Measurements from ENCODE around the gene PRKCD.
"Not testable (repeated sequence)": the region's sequence is repeated elsewhere in the genome, so short reads cannot be mapped to it uniquely, and the experiment has no call there.

The PRKCD gene

DNA sequence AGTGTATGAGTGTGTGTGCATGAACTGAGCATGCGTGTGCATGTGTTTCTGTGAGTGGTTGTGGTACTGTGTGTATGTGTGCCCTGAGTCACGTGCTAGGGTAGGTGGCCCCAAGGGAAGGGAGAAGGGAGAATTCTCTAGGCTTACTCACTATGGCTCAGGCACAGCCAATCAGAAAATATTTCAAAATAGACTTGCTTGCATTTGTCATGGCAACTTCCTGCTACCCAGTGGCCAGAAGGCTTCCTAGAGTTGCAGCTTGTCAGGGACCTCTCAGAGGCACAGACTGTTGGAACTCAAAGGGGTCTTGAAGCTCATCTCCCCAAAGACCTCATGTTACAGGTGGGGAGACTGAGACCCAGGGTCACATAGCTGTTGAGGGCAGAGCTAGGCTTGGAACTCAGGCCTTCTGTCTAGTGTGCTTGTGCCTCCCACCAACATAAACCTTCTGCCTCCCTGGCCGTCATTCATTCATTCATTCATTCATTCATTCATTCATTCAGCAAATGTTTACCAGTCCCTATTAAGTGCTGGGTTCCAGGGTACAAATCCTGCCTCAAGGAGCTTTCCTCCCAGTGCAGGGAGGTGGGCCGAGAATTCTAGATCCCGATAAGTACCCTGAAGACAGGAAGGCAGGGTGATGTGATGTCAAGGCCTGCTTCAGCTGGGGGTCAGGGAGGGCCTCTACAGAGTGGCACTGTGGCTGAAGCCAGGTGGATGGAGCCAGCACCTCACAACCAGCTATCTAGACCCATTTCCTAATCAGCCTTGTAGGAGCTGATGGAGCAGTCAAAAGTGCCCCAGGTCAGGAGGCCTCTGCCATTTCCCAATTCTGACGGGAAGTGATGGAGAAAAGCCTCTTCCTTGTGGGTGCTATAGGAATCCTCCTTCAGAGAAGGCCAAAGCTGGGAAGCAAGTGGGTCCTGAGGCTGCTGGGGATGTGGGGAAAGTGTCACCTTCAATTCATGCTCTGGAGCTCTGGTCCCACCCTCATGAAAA, 19.9 kb upstream of the PRKCD start:
- DNase-seq, result no peak

DNA sequence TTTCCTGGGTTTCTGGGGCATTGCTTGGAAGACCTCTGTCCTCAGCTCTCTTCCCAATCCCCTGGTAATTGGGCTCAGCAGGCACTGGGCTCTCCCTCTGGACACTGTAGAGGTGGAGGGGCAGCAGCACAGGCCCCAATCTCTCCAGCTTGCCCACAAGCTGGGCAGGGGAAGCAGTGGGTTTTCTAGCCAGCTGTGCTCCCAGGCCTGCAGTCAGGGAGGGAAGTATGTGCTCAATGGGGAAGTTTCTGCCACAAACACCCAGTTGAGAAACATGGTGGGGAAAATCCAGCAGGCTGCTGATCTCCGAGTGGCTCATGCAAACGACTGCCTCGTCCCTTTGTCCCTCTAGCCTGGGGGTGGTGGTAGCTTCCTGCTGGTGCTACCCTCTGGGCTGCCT, 18.0 kb upstream of the PRKCD start:
- no peak for DNase-seq

DNA sequence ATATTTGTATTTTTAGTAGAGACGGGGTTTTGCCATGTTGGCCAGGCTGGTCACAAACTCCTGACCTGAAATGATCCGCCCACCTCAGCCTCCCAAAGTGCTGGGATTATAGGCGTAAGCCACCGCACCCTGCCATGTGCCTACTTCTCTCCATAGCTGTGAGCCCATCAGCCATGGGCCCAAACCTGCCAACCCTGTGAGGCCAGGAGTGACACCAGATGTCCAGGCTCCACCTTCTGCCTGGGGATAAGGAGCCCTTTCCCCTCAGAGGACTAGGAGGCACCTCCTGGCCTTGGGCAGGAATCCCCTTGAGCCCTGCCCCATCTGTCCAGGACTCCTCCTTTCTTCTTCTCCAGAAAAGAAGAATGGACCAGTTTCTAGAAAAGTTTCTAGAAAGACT, 16.6 kb upstream of the PRKCD start:
- DNase-seq, result no peak

- DNase-seq, result no peak
Measured at GRCh38 chr3:53144862-53145712, 15.9 kb upstream of the PRKCD start.

GRCh38 chr3:53145713-53146080, 15.3 kb upstream of the PRKCD start:
- no peak for DNase-seq

GRCh38 chr3:53146319-53146891, 14.6 kb upstream of the PRKCD start:
- no peak for DNase-seq

- DNase-seq, result no peak
Measured at GRCh38 chr3:53147151-53147902, 13.7 kb upstream of the PRKCD start.

GRCh38 chr3:53147903-53148400, 13.1 kb upstream of the PRKCD start:
- no peak for DNase-seq

GRCh38 chr3:53149006-53149690, 11.9 kb upstream of the PRKCD start:
- DNase-seq, result no peak

DNA sequence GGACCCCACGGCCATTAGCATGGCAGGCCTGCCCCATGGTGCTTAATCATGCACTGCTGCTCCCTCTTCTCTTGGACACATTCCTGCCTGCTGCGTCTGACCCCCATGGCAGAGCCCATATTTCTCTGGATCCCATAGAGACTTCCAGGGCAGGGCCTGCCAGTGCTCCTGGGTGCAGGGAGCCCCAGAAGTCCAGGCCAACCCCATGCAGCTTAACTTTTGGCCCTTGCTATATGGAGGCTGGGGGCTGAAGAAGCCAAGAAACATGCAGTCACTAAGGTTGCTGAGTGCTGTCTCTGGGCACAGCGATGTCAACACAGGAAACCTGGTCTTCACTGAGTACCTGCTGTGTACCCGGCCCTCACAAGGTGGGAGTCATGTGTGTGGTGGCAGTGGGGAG, 11.3 kb upstream of the PRKCD start:
- no peak for DNase-seq

- no peak for DNase-seq
Measured at GRCh38 chr3:53150247-53151085, 10.5 kb upstream of the PRKCD start.

GRCh38 chr3:53151086-53151438, 9.9 kb upstream of the PRKCD start:
- not testable (repeated sequence) for DNase-seq

- no peak for DNase-seq
Measured at GRCh38 chr3:53151465-53151864, 9.5 kb upstream of the PRKCD start.

DNA sequence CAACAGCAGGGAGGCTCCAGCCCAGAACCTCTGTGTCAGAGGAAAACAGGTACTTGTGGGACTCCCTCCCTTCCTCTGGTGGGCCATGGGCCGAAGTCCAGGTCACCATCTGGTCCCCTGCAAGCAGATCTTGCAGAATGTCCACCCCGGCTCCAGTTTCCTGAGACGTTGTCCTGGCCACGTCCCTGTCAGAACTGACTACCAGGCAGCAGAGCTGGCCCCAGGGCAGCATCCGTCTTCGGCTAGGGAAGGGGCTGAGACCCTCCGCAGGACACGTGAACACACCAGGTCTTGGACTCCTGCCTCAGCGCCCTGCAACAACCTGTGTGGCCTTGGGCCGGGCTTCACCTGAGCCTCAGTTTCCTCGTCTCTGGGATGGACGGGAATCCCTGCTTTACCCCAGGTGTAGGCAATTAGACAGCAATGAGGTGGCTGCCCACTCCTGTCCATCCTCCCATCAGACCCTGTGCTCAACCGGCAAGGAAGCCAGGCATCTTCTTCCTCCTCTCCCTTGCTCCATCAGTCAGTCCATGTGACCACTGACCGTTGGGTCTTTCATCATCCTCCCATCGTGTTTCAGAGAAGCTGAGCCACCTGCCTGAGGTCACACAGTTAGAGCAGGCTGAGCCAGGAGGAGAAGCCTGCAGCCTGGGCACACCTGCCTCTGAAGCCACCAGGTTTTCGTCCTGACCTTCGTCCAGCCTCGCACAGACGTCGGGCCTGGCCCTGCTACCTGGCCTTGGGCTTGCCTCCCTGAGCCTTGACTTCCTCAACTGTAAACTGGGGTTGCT, 8.9 kb upstream of the PRKCD start:
- DNase-seq, result no peak

DNA sequence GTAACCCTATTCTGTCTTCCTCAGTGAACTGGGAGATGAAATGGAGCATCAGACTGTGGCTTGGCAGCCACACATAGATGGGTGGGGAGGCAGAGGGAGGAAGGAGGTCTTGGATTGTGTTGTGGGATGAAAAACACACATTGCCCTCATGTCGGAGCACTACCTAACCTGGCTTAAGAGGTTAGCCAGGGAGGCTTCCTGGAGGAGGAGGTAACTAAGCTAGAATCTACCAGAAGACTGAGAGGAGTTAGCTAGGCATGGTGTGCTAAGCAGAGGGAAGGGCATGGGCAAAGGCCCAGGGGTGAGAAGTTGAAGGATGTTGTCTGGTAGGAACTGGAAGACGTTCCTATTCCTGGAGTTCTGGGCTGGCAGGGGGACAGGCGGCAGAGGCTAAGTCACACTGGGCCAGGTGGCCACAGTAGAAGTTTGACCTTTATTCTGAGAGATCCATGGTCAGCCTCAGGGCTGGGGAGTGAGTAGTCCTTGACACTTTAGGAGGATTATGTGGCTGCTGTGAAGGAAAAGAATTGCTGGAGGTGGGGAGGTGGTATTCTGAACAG, 7.7 kb upstream of the PRKCD start:
- no peak for DNase-seq

- DNase-seq, result no peak
Measured at GRCh38 chr3:53153980-53154379, 7.0 kb upstream of the PRKCD start.

- DNase-seq, result no peak
Measured at GRCh38 chr3:53154881-53155285, 6.1 kb upstream of the PRKCD start.

- no peak for DNase-seq
Measured at GRCh38 chr3:53155760-53156159, 5.2 kb upstream of the PRKCD start.

GRCh38 chr3:53156368-53156834, 4.6 kb upstream of the PRKCD start:
- DNase-seq, result no peak
